MM.1S (cell line): Measurements from ENCODE around the gene PXMP4.

Experiments
- DNase-seq: peaks from one replicate; pipeline ENCODE4 v3.0.0-alpha.2; 2015
- H2AFZ ChIP-seq: fragments of 300-600 bp; sonication (generic); 2 replicates; pipeline ENCODE4 v1.6.0; 2016; ENCODE audit warnings: antibody characterized with exemption, low read length
- H3F3A ChIP-seq: fragments of 300-600 bp; sonication (generic); 2 replicates; pipeline ENCODE4 v1.6.1; 2016; ENCODE audit warnings: mild to moderate bottlenecking, antibody characterized with exemption, low read length, moderate library complexity, mixed read lengths; ENCODE audit not compliant: insufficient read depth
- H3K27ac ChIP-seq: fragments of 300-600 bp; sonication (generic); 2 replicates; pipeline ENCODE4 v1.5.1; 2016; ENCODE audit warnings: mild to moderate bottlenecking, low read length
- H3K27me3 ChIP-seq: fragments of 300-600 bp; sonication (generic); replicated peaks from 2 replicates; pipeline ENCODE4 v1.6.0; 2016; ENCODE audit warnings: low read length; ENCODE audit not compliant: insufficient read depth
- H3K36me3 ChIP-seq: fragments of 300-600 bp; sonication (generic); replicated peaks from 2 replicates; pipeline ENCODE4 v1.6.1; 2016; ENCODE audit warnings: mild to moderate bottlenecking, low read length, mixed read lengths; ENCODE audit not compliant: insufficient read depth
- H3K4me1 ChIP-seq: fragments of 300-600 bp; sonication (generic); 2 replicates; pipeline ENCODE4 v1.6.1; 2016; ENCODE audit warnings: low read length, mixed read lengths
- H3K4me2 ChIP-seq: fragments of 300-600 bp; sonication (generic); 2 replicates; pipeline ENCODE4 v1.6.0; 2016; ENCODE audit warnings: low read depth, low read length
- H3K4me3 ChIP-seq: fragments of 300-600 bp; sonication (generic); 2 replicates; pipeline ENCODE4 v1.5.1; 2016; ENCODE audit warnings: low read length, mixed read lengths
- H3K79me2 ChIP-seq: fragments of 300-600 bp; sonication (generic); 2 replicates; pipeline ENCODE4 v1.6.1; 2016; ENCODE audit warnings: mixed run types, low read length, mixed read lengths
- H3K9ac ChIP-seq: fragments of 300-600 bp; sonication (generic); 2 replicates; pipeline ENCODE4 v1.6.1; 2016; ENCODE audit warnings: low read length, mixed read lengths
- H3K9me2 ChIP-seq: fragments of 300-600 bp; sonication (generic); replicated peaks from 2 replicates; pipeline ENCODE4 v1.6.1; 2016; ENCODE audit warnings: mild to moderate bottlenecking, low read length, mixed read lengths; ENCODE audit not compliant: insufficient read depth
- H3K9me3 ChIP-seq: fragments of 300-600 bp; sonication (generic); replicated peaks from 2 replicates; pipeline ENCODE4 v1.6.1; 2016; ENCODE audit warnings: mild to moderate bottlenecking, low read length, mixed read lengths; ENCODE audit not compliant: insufficient read depth
- H4K20me1 ChIP-seq: fragments of 300-600 bp; sonication (generic); 2 replicates; pipeline ENCODE4 v1.6.1; 2016; ENCODE audit warnings: mild to moderate bottlenecking, low read length, moderate library complexity, mixed read lengths; ENCODE audit not compliant: insufficient read depth
- CTCF ChIP-seq: fragments of 300-600 bp; sonication (generic); IDR thresholded peaks from 2 replicates; pipeline ENCODE4 v1.5.1; 2016; ENCODE audit warnings: antibody characterized with exemption, low read length, mixed read lengths
- EZH2 ChIP-seq: fragments of 300-600 bp; sonication (generic); optimal IDR thresholded peaks from 2 replicates; pipeline ENCODE3; 2017; ENCODE audit warnings: low read depth, mild to moderate bottlenecking, antibody characterized with exemption, low read length, mixed read lengths
- EZH2phosphoT487 ChIP-seq: fragments of 300-600 bp; sonication (generic); IDR thresholded peaks from 2 replicates; pipeline ENCODE4 v1.6.1; 2018; ENCODE audit warnings: antibody characterized with exemption, low read length

PXMP4 gene

GRCh38 chr20:33727115-33727479 lies 7.0 kb upstream of the PXMP4 start:
- Histone ChIP-seq H3K9me2 (no peaks in the 10 kb centered on the region), H3F3A (no peaks in the 10 kb centered on the region; the same call in 1 of the 2 replicates), H3K4me3 (no peak overlapping the region), H3K79me2 (no peaks in the 10 kb centered on the region), H4K20me1 (no peaks in the 10 kb centered on the region), H3K9ac (no peak overlapping the region), H3K4me2 (no peak overlapping the region), H3K36me3 (no peaks in the 10 kb centered on the region), H3K27ac (no peak overlapping the region), H3K9me3 (no peaks in the 10 kb centered on the region), H3K27me3 (no peaks in the 10 kb centered on the region), H2AFZ (no peak overlapping the region), H3K4me1 (no peaks in the 10 kb centered on the region)
- TF ChIP-seq EZH2phosphoT487, result no peak
- TF ChIP-seq CTCF, result no peak
- TF ChIP-seq EZH2, result no peak
- no peak for DNase-seq

GRCh38 chr20:33725607-33726264 lies 5.6 kb upstream of the PXMP4 start:
- Histone ChIP-seq H3K9ac (no peak overlapping the region), H3K27ac (no peak overlapping the region), H3K36me3 (no peaks in the 10 kb centered on the region), H4K20me1 (no peaks in the 10 kb centered on the region), H3K79me2 (no peaks in the 10 kb centered on the region), H3K9me2 (no peaks in the 10 kb centered on the region), H3K4me1 (no peaks in the 10 kb centered on the region), H3K27me3 (no peaks in the 10 kb centered on the region), H3K4me3 (no peak overlapping the region), H2AFZ (no peak overlapping the region), H3K9me3 (no peaks in the 10 kb centered on the region), H3K4me2 (no peak overlapping the region), H3F3A (no peaks in the 10 kb centered on the region)
- TF ChIP-seq CTCF (no peak), EZH2phosphoT487 (no peak), EZH2 (no peak)
- DNase-seq, result no peak

GRCh38 chr20:33724439-33725094 lies 4.5 kb upstream of the PXMP4 start:
- no peak overlapping the region for H3K4me2 ChIP-seq
- no peaks in the 10 kb centered on the region for H3K36me3 ChIP-seq
- no peak overlapping the region for H3K4me3 ChIP-seq
- no peaks in the 10 kb centered on the region for H3K27me3 ChIP-seq
- H3F3A ChIP-seq, result no peaks in the 10 kb centered on the region
- no peaks in the 10 kb centered on the region for H3K9me2 ChIP-seq
- H3K9me3 ChIP-seq, result no peaks in the 10 kb centered on the region
- H4K20me1 ChIP-seq, result no peaks in the 10 kb centered on the region
- peaks cover 4% of the 10 kb centered on the region for H3K79me2 ChIP-seq
- no peak overlapping the region for H3K9ac ChIP-seq
- H3K4me1 ChIP-seq, result peaks cover under 1% of the 10 kb centered on the region; the same call in 1 of the 2 replicates
- TF ChIP-seq EZH2phosphoT487 (no peak), EZH2 (no peak), CTCF (no peak)
- H3K27ac ChIP-seq, result no peak overlapping the region
- DNase-seq, result no peak
- no peak overlapping the region for H2AFZ ChIP-seq
